Gastroesophageal sphincter (tissue), 4 donors: ENCODE results near the gene SMAD9. TPM values are rescaled to one million over a fixed set of nuclear protein-coding genes. Genes with fewer than 3 reads are reported as not detected.

Source experiments
- ATAC-seq: fragments of 150-250 bp; one replicate; pipeline ENCODE4 v1.9.1; 2016; ENCODE audit warnings: mild to moderate bottlenecking, moderate library complexity
- H3K27ac ChIP-seq, 4 donors: fragments of 200-600 bp; sonication (generic) in 3 of 4; 1 replicate in 3 of 4; 2 replicates in 1 of 4; pipeline ENCODE4 v1.5.1; 2016 to 2019
- H3K27me3 ChIP-seq: fragments of 200-600 bp; sonication (generic); one replicate; pipeline ENCODE4 v1.5.1; 2019
- H3K36me3 ChIP-seq, 2 donors: fragments of 200-600 bp; sonication (generic); one replicate each; pipeline ENCODE4 v1.5.1; 2019; ENCODE audit warnings: control low read depth in 1 of 2
- H3K4me1 ChIP-seq, 3 donors: fragments of 200-600 bp; sonication (generic); 1 replicate in 2 of 3; 2 replicates in 1 of 3; pipeline ENCODE4 v1.5.1; 2016 to 2019; ENCODE audit warnings: control low read depth in 2 of 3
- H3K4me3 ChIP-seq, 2 donors: fragments of 200-600 bp; sonication (generic); one replicate each; pipeline ENCODE4 v1.5.1; 2019; ENCODE audit warnings: mild to moderate bottlenecking in 1 of 2, moderate library complexity in 1 of 2
- H3K9me3 ChIP-seq, 3 donors: fragments of 200-600 bp; sonication (generic); one replicate each; pipeline ENCODE4 v1.5.1; 2017 to 2019; ENCODE audit warnings: control low read depth in 2 of 3
- CTCF ChIP-seq, 4 experiments: fragments of 200-600 bp in 2 of 4; fragments of 450-650 bp in 2 of 4; sonication (generic) in 1 of 4; IDR thresholded peaks; one replicate each; pipeline ENCODE4 v1.5.1; 2017 to 2019; ENCODE audit warnings: antibody characterized with exemption in 4 of 4, mild to moderate bottlenecking in 2 of 4, moderate library complexity in 2 of 4
- EP300 ChIP-seq: sonication (generic); formaldehyde crosslinking; IDR thresholded peaks from one replicate; pipeline ENCODE4 v1.6.1; 2017; ENCODE audit warnings: antibody characterized with exemption, mild to moderate bottlenecking
- POLR2A ChIP-seq, 2 donors: fragments of 450-650 bp; IDR thresholded peaks; one replicate each; pipeline ENCODE4 v1.6.1; 2017; ENCODE audit warnings: antibody characterized with exemption in 2 of 2, mild to moderate bottlenecking in 2 of 2, moderate library complexity in 1 of 2
- POLR2AphosphoS5 ChIP-seq: sonication (generic); formaldehyde crosslinking; IDR thresholded peaks from one replicate; pipeline ENCODE4 v1.6.1; 2017; ENCODE audit warnings: antibody characterized with exemption
- WGBS, 2 donors: methylation state at CpG; one replicate each; pipeline ENCODE4 v1.1.5; 2018; ENCODE audit warnings: low coverage in 1 of 2; 5-methylcytosine and 5-hydroxymethylcytosine counted together
- total RNA-seq, 4 donors: library from RNA; depleted of rRNA; stranded (reverse); fragments of >200 nt; gene quantifications; one replicate each; pipeline ENCODE4 v1.1.0, GENCODE V29; 2016

Gene SMAD9
- 10 to 100 TPM; 47.3 to 93.7 (median 59.7) TPM for total RNA-seq

DNA sequence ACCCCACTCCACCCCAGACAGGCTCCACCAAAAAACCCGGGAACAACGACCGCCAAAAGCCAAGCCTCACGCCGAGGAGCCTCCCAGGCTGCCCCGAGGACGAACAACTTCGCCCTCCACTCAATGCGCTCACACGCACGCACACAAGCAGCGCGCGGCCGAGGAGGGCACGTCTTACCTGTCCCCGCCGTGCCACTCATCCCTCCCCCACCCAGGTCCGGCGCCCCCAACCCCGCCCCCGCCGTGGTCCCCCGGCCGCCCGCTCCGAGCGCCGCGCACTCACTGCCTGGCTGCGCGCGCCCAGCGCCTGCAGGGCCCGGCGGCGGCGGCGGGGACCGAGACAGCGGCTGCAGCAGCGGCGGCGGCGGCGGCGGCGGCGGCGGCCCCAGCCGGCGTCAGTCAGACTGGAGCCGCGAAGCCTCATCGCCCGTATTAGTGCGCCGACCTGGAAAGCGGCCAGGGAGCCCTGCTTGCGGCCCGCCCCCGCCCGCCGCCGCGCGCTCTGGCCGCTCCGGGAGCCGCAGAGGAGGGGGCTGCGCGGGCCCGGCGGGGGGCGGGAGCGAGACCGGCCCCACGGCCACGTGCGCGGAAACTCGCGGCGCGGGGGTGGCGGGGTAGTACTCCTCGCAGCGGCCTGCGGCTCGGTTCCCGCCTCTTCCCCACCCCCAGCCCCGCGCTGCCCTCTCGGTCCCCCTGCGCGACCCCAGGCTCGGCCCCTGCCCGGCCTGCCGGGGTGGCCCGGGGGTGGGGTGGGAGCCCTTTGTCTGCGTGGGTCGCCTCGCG is at the start of gene SMAD9:
TSS of gene SMAD9 (minus strand) at position 406 of the 783 bp plus-strand sequence. CDS start 40,549 bp downstream, outside the sequence.
- Histone ChIP-seq H3K4me3 (peak within 1 kb of the TSS; percentile 76 to 83), H3K9me3 (no peaks in the 10 kb centered on the region), H3K4me1 (peaks cover 0 to 50% (median 0%) of the 10 kb centered on the region in 3 donors), H3K36me3 (no peaks in the 10 kb centered on the region), H3K27ac (peak within 1 kb of the TSS; percentile 73 to 93 (median 92)), H3K27me3 (no peaks in the 10 kb centered on the region)
- peak in 1 of 2 donors; percentile 39 for TF ChIP-seq POLR2A (IDR thresholded peaks at IDR 0.05)
- TF ChIP-seq EP300, result no peak
- TF ChIP-seq POLR2AphosphoS5, result peak; percentile 26
- WGBS, 2 donors, result no CpG with 5 or more reads among the region's 104 CpGs
- peak; percentile 89 for ATAC-seq

- Histone ChIP-seq H3K27me3 (no peaks in the 10 kb centered on the region), H3K9me3 (no peaks in the 10 kb centered on the region), H3K4me1 (no peaks in the 10 kb centered on the region), H3K27ac (no peak overlapping the region), H3K4me3 (no peak overlapping the region), H3K36me3 (peaks cover 0 to 92% of the 10 kb centered on the region in 2 donors)
- 77 to 96% methylated on average over 2 to 4 of the region's 4 CpGs for WGBS, 2 donors
- TF ChIP-seq POLR2AphosphoS5, result no peak
- no peak for TF ChIP-seq CTCF (IDR thresholded peaks at IDR 0.05)
- TF ChIP-seq POLR2A (IDR thresholded peaks at IDR 0.05), result no peak
- TF ChIP-seq EP300, result no peak
- ATAC-seq, result no peak
Measured at GRCh38 chr13:36966404-36966803, 46.4 kb upstream of the SMAD9 start.

DNA sequence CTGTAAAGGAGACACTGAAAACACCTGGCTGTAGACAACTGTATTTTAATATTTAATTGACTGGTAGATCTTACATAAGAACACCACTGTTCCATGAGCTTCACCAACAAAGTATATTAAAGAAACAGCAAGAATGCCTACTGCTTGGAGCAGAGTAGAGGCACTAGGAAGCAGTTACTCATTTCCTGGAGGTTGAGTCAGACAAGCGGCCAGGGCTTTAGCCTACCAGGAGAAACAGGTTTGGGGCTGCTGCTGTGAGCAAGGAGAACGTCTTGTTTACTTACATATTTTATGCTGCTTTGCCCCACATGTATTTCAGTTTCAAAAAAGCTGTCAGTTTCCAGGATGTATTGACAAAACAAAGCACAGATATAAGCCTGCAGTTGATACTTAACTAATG is 45.7 kb upstream of the SMAD9 start:
- H3K4me3 ChIP-seq, result no peak overlapping the region
- no peak for ATAC-seq
- no peaks in the 10 kb centered on the region for H3K27me3 ChIP-seq
- H3K9me3 ChIP-seq, result no peaks in the 10 kb centered on the region
- H3K27ac ChIP-seq, result no peak overlapping the region
- TF ChIP-seq POLR2AphosphoS5 (no peak), POLR2A (IDR thresholded peaks at IDR 0.05) (no peak), CTCF (IDR thresholded peaks at IDR 0.05) (no peak), EP300 (no peak)
- H3K36me3 ChIP-seq, result peaks cover 0 to 91% of the 10 kb centered on the region in 2 donors
- 42 to 78% methylated on average over 2 of the region's 2 CpGs for WGBS, 2 donors
- no peaks in the 10 kb centered on the region for H3K4me1 ChIP-seq

DNA sequence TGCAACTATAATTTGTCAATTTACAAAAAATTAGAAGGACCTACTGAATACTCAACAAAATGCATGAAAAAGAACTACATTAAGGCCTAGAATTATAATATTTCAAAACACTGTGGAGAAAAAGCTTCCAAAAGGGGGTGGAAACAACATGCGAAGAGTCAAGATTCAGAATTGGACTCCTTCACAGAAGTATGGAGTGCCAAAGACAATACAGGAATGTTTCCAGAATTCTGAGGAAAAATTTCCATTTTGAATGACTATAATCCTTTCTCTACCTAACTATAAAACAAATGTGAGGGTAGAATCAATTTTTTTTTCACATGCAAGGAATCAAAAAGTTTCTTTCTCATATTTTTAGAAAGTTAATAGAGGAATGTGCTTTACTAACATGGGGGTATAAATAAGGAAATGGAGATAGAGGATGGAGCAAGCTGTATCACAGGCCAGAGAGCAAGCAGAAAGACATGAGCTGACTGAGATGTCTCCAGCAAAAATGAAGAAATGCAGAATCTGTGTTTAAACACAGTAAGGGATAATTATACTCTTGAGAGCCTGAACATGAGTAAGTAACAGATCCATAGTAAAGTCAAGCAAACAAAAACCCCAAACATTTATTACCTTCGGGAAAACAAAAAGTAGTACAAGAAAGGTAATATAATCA is 39.5 kb upstream of the SMAD9 start:
- TF ChIP-seq POLR2A (IDR thresholded peaks at IDR 0.05) (no peak), CTCF (IDR thresholded peaks at IDR 0.05) (no peak), POLR2AphosphoS5 (no peak), EP300 (no peak)
- ATAC-seq, result no peak
- 62 to 80% methylated on average over 2 of the region's 2 CpGs for WGBS, 2 donors
- Histone ChIP-seq H3K36me3 (peaks cover 0 to 62% of the 10 kb centered on the region in 2 donors), H3K4me1 (no peaks in the 10 kb centered on the region), H3K9me3 (no peaks in the 10 kb centered on the region), H3K4me3 (no peak overlapping the region), H3K27ac (no peak overlapping the region), H3K27me3 (no peaks in the 10 kb centered on the region)

GRCh38 chr13:36954542-36954941 is 34.5 kb upstream of the SMAD9 start:
- Histone ChIP-seq H3K4me1 (no peaks in the 10 kb centered on the region), H3K27me3 (no peaks in the 10 kb centered on the region), H3K36me3 (peaks cover 0 to 57% of the 10 kb centered on the region in 2 donors), H3K4me3 (no peak overlapping the region), H3K27ac (no peak overlapping the region), H3K9me3 (no peaks in the 10 kb centered on the region)
- ATAC-seq, result no peak
- TF ChIP-seq EP300 (no peak), POLR2AphosphoS5 (no peak), CTCF (IDR thresholded peaks at IDR 0.05) (no peak), POLR2A (IDR thresholded peaks at IDR 0.05) (no peak)
